ENCODE results near the gene MMEL1.
A peak's percentile ranks its signal among the peaks of the same experiment; 100 is the strongest.

MMEL1 gene

GRCh38 chr1:2586154-2587070 is 46.4 kb downstream of the MMEL1 start, which contains the start of gene PRXL2B:
TSS of gene PRXL2B (plus strand) at chr1:2586777. CDS start at chr1:2586886, 109 bp downstream.
- Histone ChIP-seq H3K9me3 (ENCODE audit: control insufficient read depth, insufficient read depth, low read depth, low read length) (no peaks in the 10 kb centered on the region), H3K4me1 (ENCODE audit: control insufficient read depth, insufficient read depth, low read length) (peaks cover 4% of the 10 kb centered on the region), H3K27ac (ENCODE audit: extremely low read depth, low read depth, low read length) (peak within 1 kb of the TSS; percentile 45; the same call in 1 of the 2 replicates), H3K4me3 (ENCODE audit: low read depth, low read length) (peak within 1 kb of the TSS; percentile 73), H3K36me3 (ENCODE audit: control insufficient read depth in 2 of 2, insufficient read depth in 1 of 2, low read length in 2 of 2) (peaks cover 0 to 16% of the 10 kb centered on the region in 2 experiments; a peak in 1 of 3 replicates)
- ChIA-PET CTCF (interaction anchor here (0.7 to 0.9 kb wide), 2 partner anchors 172 to 222 kb away, joined by 3 read pairs; no protein-coding TSS in a partner anchor), POLR2A (interaction anchor here (0.7 to 1.1 kb wide), 7 partner anchors 15 to 54 kb away, joined by 3 to 5 read pairs (median 3); no protein-coding TSS in a partner anchor)
- peak; percentile 98 for TF ChIP-seq KLF8 (tag by site-specific recombination; IDR thresholded peaks at IDR 0.05)
- TF ChIP-seq ZNF629 (tag by site-specific recombination; IDR thresholded peaks at IDR 0.05): no peak
- TF ChIP-seq GLI2 (tag by site-specific recombination; IDR thresholded peaks at IDR 0.05; ENCODE audit: borderline replicate concordance, low read depth): no peak
- no peak for TF ChIP-seq ZNF362 (tag by site-specific recombination; IDR thresholded peaks at IDR 0.05)
- TF ChIP-seq ZNF558 (tag by site-specific recombination; IDR thresholded peaks at IDR 0.05): no peak
- TF ChIP-seq ZNF26 (tag by site-specific recombination; IDR thresholded peaks at IDR 0.05): no peak
- TF ChIP-seq ZNF433 (tag by site-specific recombination; IDR thresholded peaks at IDR 0.05; ENCODE audit: low read depth): no peak
- no peak for TF ChIP-seq ZNF140 (tag by site-specific recombination; IDR thresholded peaks at IDR 0.05)
- TF ChIP-seq KLF9 (tag by site-specific recombination; IDR thresholded peaks at IDR 0.05; ENCODE audit: low read depth): peak; percentile 97
- TF ChIP-seq ZNF768 (tag by site-specific recombination; IDR thresholded peaks at IDR 0.05): no peak
- no peak for TF ChIP-seq ZNF324 (tag by site-specific recombination; IDR thresholded peaks at IDR 0.05)
- no peak for TF ChIP-seq ZNF792 (tag by site-specific recombination; IDR thresholded peaks at IDR 0.05)
- no peak for TF ChIP-seq ZNF837 (tag by site-specific recombination; IDR thresholded peaks at IDR 0.05)
- TF ChIP-seq ZNF580 (tag by site-specific recombination; IDR thresholded peaks at IDR 0.05): no peak
- no peak for TF ChIP-seq ZNF488 (tag by site-specific recombination; IDR thresholded peaks at IDR 0.05)
- no peak for TF ChIP-seq ATF2 (tag by site-specific recombination; IDR thresholded peaks at IDR 0.05; ENCODE audit: low read depth)
- no peak for TF ChIP-seq ZNF280C (tag by site-specific recombination; IDR thresholded peaks at IDR 0.05)
- no peak for TF ChIP-seq OSR2 (tag by site-specific recombination; IDR thresholded peaks at IDR 0.05)
- TF ChIP-seq OVOL3 (tag by site-specific recombination; IDR thresholded peaks at IDR 0.05): no peak
- TF ChIP-seq REST (tag by site-specific recombination; IDR thresholded peaks at IDR 0.05): peak; percentile 88
- peak; percentile 74 for TF ChIP-seq PATZ1 (tag by site-specific recombination; IDR thresholded peaks at IDR 0.05)
